CD4-positive, alpha-beta T cell (primary cell): ENCODE results near the gene PUDP. TPM values are rescaled to one million over a fixed set of nuclear protein-coding genes. Genes with fewer than 3 reads are reported as not detected.

Source experiments
- ATAC-seq: fragments of 200-7000 bp; cut with Tn5 transposase; one replicate; pipeline ENCODE4 v1.10.0; 2022; ENCODE audit warnings: mild to moderate bottlenecking; ENCODE audit not compliant: poor library complexity
- CTCF ChIA-PET: fragments of 350-600 bp; sonication (Branson Sonifier 250); formaldehyde crosslinking; loops from one replicate; lab custom pipeline; 2021; ENCODE audit warnings: antibody characterized with exemption, inconsistent platforms; lab: Charles Lee
- POLR2A ChIA-PET: fragments of 350-600 bp; sonication (Branson Sonifier 250); formaldehyde crosslinking; loops from one replicate; lab custom pipeline; 2021; ENCODE audit warnings: antibody characterized with exemption, inconsistent platforms; lab: Charles Lee
- DNase-seq, 14 experiments: peaks; one replicate each; pipeline ENCODE4 v3.0.0-alpha.2; 2013 to 2020; ENCODE audit warnings: mixed read lengths in 2 of 14
- H3K27ac ChIP-seq, 2 donors: one replicate each; pipeline versions ENCODE4 v1.5.1 to v1.7.0; 2013; ENCODE audit warnings: low read length in 2 of 2, low read depth in 1 of 2, mild to moderate bottlenecking in 1 of 2
- H3K27me3 ChIP-seq, 2 experiments: 1 replicate in 1 of 2; 2 replicates in 1 of 2; pipeline versions ENCODE4 v1.6.1 to v1.7.0; 2013; ENCODE audit warnings: low read length in 2 of 2, control low read depth in 1 of 2, mild to moderate bottlenecking in 1 of 2, moderate library complexity in 1 of 2; ENCODE audit not compliant: insufficient read depth in 2 of 2, control insufficient read depth in 1 of 2
- H3K36me3 ChIP-seq: one replicate; pipeline ENCODE4 v1.6.1; 2013; ENCODE audit warnings: low read length, control low read depth; ENCODE audit not compliant: insufficient read depth
- H3K4me1 ChIP-seq: one replicate; pipeline ENCODE4 v1.6.1; 2013; ENCODE audit warnings: low read length, control low read depth; ENCODE audit not compliant: insufficient read depth
- H3K4me3 ChIP-seq: one replicate; pipeline ENCODE4 v1.5.1; 2013; ENCODE audit warnings: mild to moderate bottlenecking, low read length, moderate library complexity
- H3K9me3 ChIP-seq, 2 experiments: 1 replicate in 1 of 2; 2 replicates in 1 of 2; pipeline versions ENCODE4 v1.6.1 to v1.7.0; 2013; ENCODE audit warnings: low read length in 2 of 2, mild to moderate bottlenecking in 2 of 2, control low read depth in 1 of 2, moderate library complexity in 1 of 2; ENCODE audit not compliant: control insufficient read depth in 1 of 2, insufficient read depth in 1 of 2
- H3K27ac Mint-ChIP-seq: one replicate; pipeline ENCODE4 v1.8.0; 2020; ENCODE audit warnings: mixed read lengths
- H3K27me3 Mint-ChIP-seq: one replicate; pipeline ENCODE4 v1.8.0; 2021; ENCODE audit warnings: mixed read lengths
- H3K36me3 Mint-ChIP-seq: one replicate; pipeline ENCODE4 v1.8.0; 2021; ENCODE audit warnings: low read depth, mixed read lengths
- H3K4me1 Mint-ChIP-seq: one replicate; pipeline ENCODE4 v1.8.0; 2021; ENCODE audit warnings: low read depth, mixed read lengths
- H3K4me3 Mint-ChIP-seq: one replicate; pipeline ENCODE4 v1.8.0; 2020; ENCODE audit warnings: mild to moderate bottlenecking, mixed read lengths
- H3K9me3 Mint-ChIP-seq: one replicate; pipeline ENCODE4 v1.8.0; 2020; ENCODE audit warnings: mixed read lengths
- CTCF ChIP-seq: fragments of 200-600 bp; IDR thresholded peaks from one replicate; pipeline ENCODE4 v1.8.0; 2022; ENCODE audit warnings: antibody characterized with exemption, mild to moderate bottlenecking
- intact Hi-C, 2 experiments: fragments of 100-400 bp; cut with DNase I in 1 of 2; cut with micrococcal nuclease in 1 of 2; formaldehyde crosslinking; loops; one replicate each; pipeline versions ENCODE4 v1.15.1 to v1.9.0; 2023 to 2025; cut with DNase I, micrococcal nuclease
- total RNA-seq, 174 experiments: library from RNA in 2 of 174; stranded (reverse) in 2 of 174; gene quantifications; one replicate each; pipeline ENCODE4 v1.2.3 and lab custom pipeline; 2021 to 2026

PUDP gene
- total RNA-seq, 2 experiments from 2014 or later, result 3.2 to 3.5 TPM

- TF ChIP-seq CTCF, result no peak
- H3K27ac Mint-ChIP-seq, result peak overlapping the region; percentile 93
- POLR2A ChIA-PET, result interaction anchor here (0.8 to 1.4 kb wide), 2 partner anchors 12 to 53 kb away, joined by 3 to 5 read pairs; no protein-coding TSS in a partner anchor
- DNase-seq (peak in 3 of 14 experiments; percentile 3 to 32 (median 16)), ATAC-seq (peak; percentile 14)
- no peaks in the 10 kb centered on the region for H3K9me3 Mint-ChIP-seq
- intact Hi-C loops, result loop anchor here in 1 of 2 experiments (10.0 kb wide), 1 partner anchor 778 kb away; the partner anchor contains the start of gene PNPLA4
- Histone ChIP-seq H3K4me3 (peak overlapping the region; percentile 98), H3K9me3 (no peaks in the 10 kb centered on the region), H3K4me1 (peaks cover 10% of the 10 kb centered on the region), H3K27ac (peak overlapping the region in 1 of 2 donors; percentile 65), H3K27me3 (no peaks in the 10 kb centered on the region), H3K36me3 (no peaks in the 10 kb centered on the region)
- peak overlapping the region; percentile 92 for H3K4me3 Mint-ChIP-seq
- H3K27me3 Mint-ChIP-seq, result no peaks in the 10 kb centered on the region
- H3K36me3 Mint-ChIP-seq, result peaks cover 5% of the 10 kb centered on the region
- peaks cover 29% of the 10 kb centered on the region for H3K4me1 Mint-ChIP-seq
- CTCF ChIA-PET, result interaction anchor here (0.7 to 2.2 kb wide), 4 partner anchors 9 to 37 kb away, joined by 3 to 5 read pairs (median 4); no protein-coding TSS in a partner anchor
Observed at GRCh38 chrX:7146703-7147412, 1.1 kb downstream of the PUDP start.

- H3K27ac ChIP-seq, result no peak overlapping the region
- H3K4me3 ChIP-seq, result no peak overlapping the region
Observed at GRCh38 chrX:7146020-7146702, 1.8 kb downstream of the PUDP start.

More at GRCh38 chrX:7146020-7146702, 1.8 kb downstream of the PUDP start:
- ChIA-PET CTCF (interaction anchor here (0.7 to 2.2 kb wide), 3 partner anchors 12 to 37 kb away, joined by 3 to 5 read pairs (median 4); no protein-coding TSS in a partner anchor), POLR2A (interaction anchor here (0.8 to 1.4 kb wide), 2 partner anchors 11 to 52 kb away, joined by 3 to 5 read pairs; no protein-coding TSS in a partner anchor)
- DNase-seq, result peak in 1 of 14 experiments; percentile 2
- no peak for ATAC-seq
- H3K27me3 Mint-ChIP-seq, result no peaks in the 10 kb centered on the region
- Histone ChIP-seq H3K27me3 (no peaks in the 10 kb centered on the region), H3K4me1 (peaks cover 10% of the 10 kb centered on the region), H3K9me3 (no peaks in the 10 kb centered on the region), H3K36me3 (no peaks in the 10 kb centered on the region)
- intact Hi-C loops, result loop anchor here in 1 of 2 experiments (10.0 kb wide), 1 partner anchor 779 kb away; the partner anchor contains the start of gene PNPLA4
- no peak for TF ChIP-seq CTCF
- H3K4me3 Mint-ChIP-seq, result peak overlapping the region; percentile 92
- H3K27ac Mint-ChIP-seq, result peak overlapping the region; percentile 93
- no peaks in the 10 kb centered on the region for H3K9me3 Mint-ChIP-seq
- peaks cover 29% of the 10 kb centered on the region for H3K4me1 Mint-ChIP-seq
- H3K36me3 Mint-ChIP-seq, result peaks cover 5% of the 10 kb centered on the region
